OCI-LY1 (cell line): ENCODE results near the gene DTNBP1.

ENCODE experiments used
- H2AFZ ChIP-seq: fragments of 200-600 bp; sonication (generic), shearing (Covaris generic); 2 replicates; pipeline ENCODE4 v1.6.0; 2014; ENCODE audit warnings: antibody characterized with exemption, mild to moderate bottlenecking, low read length
- H3F3A ChIP-seq: fragments of 200-600 bp; sonication (generic), shearing (Covaris generic); 2 replicates; pipeline ENCODE4 v1.6.0; 2014; ENCODE audit warnings: mild to moderate bottlenecking, antibody characterized with exemption, low read length, moderate library complexity; ENCODE audit not compliant: insufficient read depth
- H3K27ac ChIP-seq: fragments of 200-600 bp; sonication (generic); 2 replicates; pipeline ENCODE4 v1.5.1; 2014; ENCODE audit warnings: low read length, mixed run types, mild to moderate bottlenecking, low read depth; ENCODE audit not compliant: poor library complexity, severe bottlenecking
- H3K27me3 ChIP-seq: fragments of 200-600 bp; sonication (generic); 2 replicates; pipeline ENCODE4 v1.6.0; 2014; ENCODE audit warnings: antibody characterized with exemption, mild to moderate bottlenecking, low read length, moderate library complexity; ENCODE audit not compliant: insufficient read depth
- H3K36me3 ChIP-seq: fragments of 200-600 bp; sonication (generic); 2 replicates; pipeline ENCODE4 v1.6.1; 2014; ENCODE audit warnings: mild to moderate bottlenecking, antibody characterized with exemption, low read length, moderate library complexity, mixed read lengths; ENCODE audit not compliant: insufficient read depth
- H3K4me1 ChIP-seq: fragments of 200-600 bp; sonication (generic); 2 replicates; pipeline ENCODE4 v1.5.1; 2014; ENCODE audit warnings: mild to moderate bottlenecking, low read length, moderate library complexity; ENCODE audit not compliant: insufficient read depth, severe bottlenecking
- H3K4me2 ChIP-seq: fragments of 200-600 bp; sonication (generic), shearing (Covaris generic); 2 replicates; pipeline ENCODE4 v1.6.1; 2014; ENCODE audit warnings: low read length
- H3K4me3 ChIP-seq: fragments of 200-600 bp; sonication (generic); 2 replicates; pipeline ENCODE4 v1.5.1; 2014; ENCODE audit warnings: low read length, low read depth, mild to moderate bottlenecking, mixed read lengths; ENCODE audit not compliant: poor library complexity, severe bottlenecking
- H3K79me2 ChIP-seq: fragments of 200-600 bp; shearing (Covaris generic); 2 replicates; pipeline ENCODE4 v1.6.1; 2016; ENCODE audit warnings: mixed run types, low read length, mixed read lengths; ENCODE audit not compliant: insufficient read depth
- H3K9ac ChIP-seq: fragments of 200-600 bp; sonication (generic), shearing (Covaris generic); 2 replicates; pipeline ENCODE4 v1.6.1; 2014; ENCODE audit warnings: mild to moderate bottlenecking, low read length, mixed read lengths
- H3K9me2 ChIP-seq: fragments of 200-600 bp; sonication (generic), shearing (Covaris generic); 2 replicates; pipeline ENCODE4 v1.6.1; 2014; ENCODE audit warnings: low read depth, mild to moderate bottlenecking, low read length, mixed read lengths
- H3K9me3 ChIP-seq: fragments of 200-600 bp; shearing (Covaris generic); 2 replicates; pipeline ENCODE4 v1.6.1; 2014; ENCODE audit warnings: low read length, mixed read lengths
- H4K20me1 ChIP-seq: fragments of 200-600 bp; sonication (generic), shearing (Covaris generic); 2 replicates; pipeline ENCODE4 v1.6.0; 2016; ENCODE audit warnings: mild to moderate bottlenecking, low read length; ENCODE audit not compliant: insufficient read depth
- CTCF ChIP-seq: fragments of 200-600 bp; sonication (generic), shearing (Covaris generic); IDR thresholded peaks from 2 replicates; pipeline ENCODE4 v1.5.1; 2017; ENCODE audit warnings: mild to moderate bottlenecking, antibody characterized with exemption, low read length, moderate library complexity, mixed read lengths
- EZH2 ChIP-seq: fragments of 200-600 bp; sonication (generic), shearing (Covaris generic); IDR thresholded peaks from 2 replicates; pipeline ENCODE4 v1.8.0; 2017; ENCODE audit warnings: borderline replicate concordance, mixed run types, mild to moderate bottlenecking, antibody characterized with exemption, low read length, moderate library complexity, mixed read lengths

DTNBP1 gene

GRCh38 chr6:15511248-15512125, 151.3 kb downstream of the DTNBP1 start:
- no peaks in the 10 kb centered on the region for H4K20me1 ChIP-seq
- no peak overlapping the region for H3K9ac ChIP-seq
- no peaks in the 10 kb centered on the region for H3K79me2 ChIP-seq
- no peak for TF ChIP-seq EZH2
- TF ChIP-seq CTCF = no peak
- no peaks in the 10 kb centered on the region for H3K27me3 ChIP-seq
- no peaks in the 10 kb centered on the region for H3F3A ChIP-seq
- no peaks in the 10 kb centered on the region for H3K36me3 ChIP-seq
- no peak overlapping the region for H3K27ac ChIP-seq
- H3K4me3 ChIP-seq = no peak overlapping the region
- peaks cover 17% of the 10 kb centered on the region for H3K4me1 ChIP-seq
- no peaks in the 10 kb centered on the region for H3K9me3 ChIP-seq
- no peak overlapping the region for H2AFZ ChIP-seq
- no peak overlapping the region for H3K4me2 ChIP-seq
- no peaks in the 10 kb centered on the region for H3K9me2 ChIP-seq

GRCh38 chr6:15510536-15511247, 152.1 kb downstream of the DTNBP1 start:
- no peak overlapping the region for H3K27ac ChIP-seq
- no peak overlapping the region for H3K4me3 ChIP-seq
- no peak overlapping the region for H2AFZ ChIP-seq
- H3K27me3 ChIP-seq = no peaks in the 10 kb centered on the region
- no peak overlapping the region for H3K9ac ChIP-seq
- TF ChIP-seq CTCF (no peak), EZH2 (no peak)
- H3K4me2 ChIP-seq = no peak overlapping the region
- no peaks in the 10 kb centered on the region for H3F3A ChIP-seq
- H4K20me1 ChIP-seq = no peaks in the 10 kb centered on the region
- no peaks in the 10 kb centered on the region for H3K9me2 ChIP-seq
- no peaks in the 10 kb centered on the region for H3K36me3 ChIP-seq
- peaks cover 9% of the 10 kb centered on the region for H3K4me1 ChIP-seq
- no peaks in the 10 kb centered on the region for H3K79me2 ChIP-seq
- no peaks in the 10 kb centered on the region for H3K9me3 ChIP-seq

- H4K20me1 ChIP-seq = no peaks in the 10 kb centered on the region
- H3K9me2 ChIP-seq = no peaks in the 10 kb centered on the region
- no peak overlapping the region for H2AFZ ChIP-seq
- no peaks in the 10 kb centered on the region for H3K79me2 ChIP-seq
- TF ChIP-seq CTCF (no peak), EZH2 (no peak)
- H3F3A ChIP-seq = no peaks in the 10 kb centered on the region
- no peak overlapping the region for H3K27ac ChIP-seq
- no peaks in the 10 kb centered on the region for H3K27me3 ChIP-seq
- H3K4me2 ChIP-seq = no peak overlapping the region
- H3K36me3 ChIP-seq = no peaks in the 10 kb centered on the region
- H3K4me3 ChIP-seq = no peak overlapping the region
- peaks cover 3% of the 10 kb centered on the region for H3K4me1 ChIP-seq
- no peaks in the 10 kb centered on the region for H3K9me3 ChIP-seq
- H3K9ac ChIP-seq = no peak overlapping the region
Observed at GRCh38 chr6:15510121-15510520, 152.7 kb downstream of the DTNBP1 start.
